GM10248 (cell line): ENCODE results near the gene SRGAP3.

Source experiments
- CTCF ChIA-PET: fragments of 300-600 bp; sonication (Branson Sonifier 250); formaldehyde crosslinking; extraction: SDS; loops from one replicate; lab custom pipeline; 2021; ENCODE audit warnings: antibody characterized with exemption; lab: Yijun Ruan, JAX
- POLR2A ChIA-PET: fragments of 350-650 bp; sonication (Branson Sonifier 250); formaldehyde crosslinking; extraction: SDS; loops from one replicate; lab custom pipeline; 2020; ENCODE audit warnings: antibody characterized with exemption; lab: Yijun Ruan, JAX
- DNase-seq: peaks from one replicate; pipeline ENCODE4 v3.0.0; 2012; ENCODE audit errors: extremely low spot score
- TF ChIP-seq, protein P1 (sequence below): IDR thresholded peaks from 2 replicates; pipeline ENCODE4 v1.5.1; 2012; ENCODE audit warnings: mild to moderate bottlenecking, low read depth; ENCODE audit errors: extremely low read depth, missing control alignments, control extremely low read depth

The SRGAP3 gene

GRCh38 chr3:9056581-9056980 lies 192.9 kb downstream of the SRGAP3 start:
- TF ChIP-seq, protein P1, sequence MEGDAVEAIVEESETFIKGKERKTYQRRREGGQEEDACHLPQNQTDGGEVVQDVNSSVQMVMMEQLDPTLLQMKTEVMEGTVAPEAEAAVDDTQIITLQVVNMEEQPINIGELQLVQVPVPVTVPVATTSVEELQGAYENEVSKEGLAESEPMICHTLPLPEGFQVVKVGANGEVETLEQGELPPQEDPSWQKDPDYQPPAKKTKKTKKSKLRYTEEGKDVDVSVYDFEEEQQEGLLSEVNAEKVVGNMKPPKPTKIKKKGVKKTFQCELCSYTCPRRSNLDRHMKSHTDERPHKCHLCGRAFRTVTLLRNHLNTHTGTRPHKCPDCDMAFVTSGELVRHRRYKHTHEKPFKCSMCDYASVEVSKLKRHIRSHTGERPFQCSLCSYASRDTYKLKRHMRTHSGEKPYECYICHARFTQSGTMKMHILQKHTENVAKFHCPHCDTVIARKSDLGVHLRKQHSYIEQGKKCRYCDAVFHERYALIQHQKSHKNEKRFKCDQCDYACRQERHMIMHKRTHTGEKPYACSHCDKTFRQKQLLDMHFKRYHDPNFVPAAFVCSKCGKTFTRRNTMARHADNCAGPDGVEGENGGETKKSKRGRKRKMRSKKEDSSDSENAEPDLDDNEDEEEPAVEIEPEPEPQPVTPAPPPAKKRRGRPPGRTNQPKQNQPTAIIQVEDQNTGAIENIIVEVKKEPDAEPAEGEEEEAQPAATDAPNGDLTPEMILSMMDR = no peak
- no peak for DNase-seq
- ChIA-PET POLR2A (no interaction called here), CTCF (no interaction called here)

- CTCF ChIA-PET = interaction anchor here (0.7 kb wide), 1 partner anchor 17 kb away, joined by 3 read pairs; no protein-coding TSS in a partner anchor
- DNase-seq = no peak
- TF ChIP-seq, protein P1 = no peak
- POLR2A ChIA-PET = no interaction called here
These were observed 201.7 kb downstream of the SRGAP3 start for GRCh38 chr3:9047452-9048346.

DNA sequence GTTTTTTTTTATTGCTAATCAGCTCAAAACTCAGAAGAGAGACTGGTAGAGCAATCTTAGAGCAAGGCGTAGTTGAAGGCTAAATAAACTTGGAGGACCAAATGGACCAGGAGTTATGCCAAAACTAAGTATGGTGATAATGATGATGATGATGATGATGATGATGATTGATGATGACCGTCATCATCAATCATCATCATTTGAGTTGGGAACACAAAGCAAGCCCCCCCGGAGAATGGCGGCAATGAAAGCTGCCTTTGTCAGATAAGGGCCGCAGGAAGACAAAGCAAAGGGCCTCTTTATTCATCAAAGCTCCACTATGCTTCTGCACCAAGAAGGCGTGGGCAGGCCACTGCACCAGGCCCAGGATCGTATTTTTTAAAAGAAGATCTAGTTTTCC lies 204.1 kb downstream of the SRGAP3 start:
- CTCF ChIA-PET = interaction anchor here (1.3 to 1.9 kb wide), 2 partner anchors 8 to 55 kb away, joined by 3 to 4 read pairs; no protein-coding TSS in a partner anchor
- TF ChIP-seq, protein P1 = no peak
- POLR2A ChIA-PET = no interaction called here
- no peak for DNase-seq

DNA sequence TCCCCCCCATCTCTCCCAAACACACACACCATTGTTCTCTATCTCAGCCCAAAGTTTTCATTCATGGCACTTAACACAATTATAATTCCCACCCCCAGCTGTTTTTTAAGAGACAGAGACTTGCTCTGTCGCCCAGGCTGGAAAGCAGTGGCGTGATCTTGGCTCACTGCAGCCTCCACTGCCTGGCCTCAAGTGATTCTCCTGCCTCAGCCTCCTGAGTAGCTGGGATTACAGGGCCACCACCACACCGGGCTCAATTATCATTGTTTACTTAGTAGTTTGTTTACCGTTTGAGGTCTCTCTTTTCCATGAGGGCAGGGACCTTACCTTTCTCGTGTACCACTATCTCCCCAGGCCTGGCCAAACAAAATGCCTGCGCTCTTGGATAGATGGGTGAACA lies 206.4 kb downstream of the SRGAP3 start:
- DNase-seq = no peak
- TF ChIP-seq, protein P1 = no peak
- POLR2A ChIA-PET = no interaction called here
- CTCF ChIA-PET = interaction anchor here (1.0 kb wide), 1 partner anchor 55 kb away, joined by 4 read pairs; no protein-coding TSS in a partner anchor

GRCh38 chr3:9041626-9042025 lies 207.8 kb downstream of the SRGAP3 start:
- DNase-seq = no peak
- TF ChIP-seq, protein P1 = no peak
- ChIA-PET CTCF (interaction anchor here (0.9 to 1.9 kb wide), 3 partner anchors 25 to 150 kb away, joined by 3 to 5 read pairs (median 3); no protein-coding TSS in a partner anchor), POLR2A (no interaction called here)

DNA sequence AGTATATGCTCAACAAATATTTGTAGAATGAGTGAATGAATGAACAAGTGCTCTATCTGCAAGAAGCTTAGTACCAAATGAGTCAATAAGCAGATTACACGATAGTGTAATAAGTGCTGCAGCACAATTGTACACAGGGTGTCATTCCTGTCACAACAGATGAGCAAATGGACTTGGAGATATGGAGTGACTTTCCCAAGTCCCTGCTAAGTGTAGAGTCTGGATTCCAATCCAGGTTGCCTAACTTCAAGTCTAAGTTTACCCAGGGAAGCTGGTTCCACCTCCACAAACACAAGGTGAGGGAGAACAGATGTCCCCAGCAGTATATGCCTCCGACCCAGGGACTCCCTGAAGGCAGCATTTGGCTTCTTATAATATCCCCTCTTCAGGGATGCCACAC lies 208.4 kb downstream of the SRGAP3 start:
- ChIA-PET POLR2A (no interaction called here), CTCF (interaction anchor here (0.9 to 1.9 kb wide), 3 partner anchors 25 to 149 kb away, joined by 3 to 5 read pairs (median 3); no protein-coding TSS in a partner anchor)
- TF ChIP-seq, protein P1 = no peak
- DNase-seq = no peak
